Measurements from ENCODE around the gene TMEM209.
"Not testable (repeated sequence)": the region's sequence is repeated elsewhere in the genome, so short reads cannot be mapped to it uniquely, and the experiment has no call there.

The TMEM209 gene

GRCh38 chr7:130187360-130187759 is 17.8 kb downstream of the TMEM209 start:
- no peak for TF ChIP-seq CTCF (IDR thresholded peaks at IDR 0.05; ENCODE audit: extremely low read depth, insufficient read depth, missing control alignments)
- in situ Hi-C loops (cut with MboI; ENCODE audit: low pct_unique_long_range_greater_than_20kb, low sequenced_read_pairs, unreplicated experiment): no loop called here
- no peak for DNase-seq (ENCODE audit: low spot score)

- in situ Hi-C loops (cut with MboI; ENCODE audit: low pct_unique_long_range_greater_than_20kb, low sequenced_read_pairs, unreplicated experiment): not testable (repeated sequence)
These were observed 20.9 kb downstream of the TMEM209 start for GRCh38 chr7:130184349-130184748.

GRCh38 chr7:130182990-130183389 is 22.2 kb downstream of the TMEM209 start:
- in situ Hi-C loops (cut with MboI; ENCODE audit: low pct_unique_long_range_greater_than_20kb, low sequenced_read_pairs, unreplicated experiment): no loop called here
- peak; percentile 47 for DNase-seq (ENCODE audit: low spot score)
- TF ChIP-seq CTCF (IDR thresholded peaks at IDR 0.05; ENCODE audit: extremely low read depth, insufficient read depth, missing control alignments): no peak

More at GRCh38 chr7:130184349-130184748, 20.9 kb downstream of the TMEM209 start:
- not testable (repeated sequence) for DNase-seq (ENCODE audit: low spot score)

- in situ Hi-C loops (cut with MboI; ENCODE audit: low pct_unique_long_range_greater_than_20kb, low sequenced_read_pairs, unreplicated experiment): no loop called here
- no peak for TF ChIP-seq CTCF (IDR thresholded peaks at IDR 0.05; ENCODE audit: extremely low read depth, insufficient read depth, missing control alignments)
- no peak for DNase-seq (ENCODE audit: low spot score)
These were observed 24.0 kb downstream of the TMEM209 start for GRCh38 chr7:130181263-130181605.

- no peak for DNase-seq (ENCODE audit: low spot score)
- TF ChIP-seq CTCF (IDR thresholded peaks at IDR 0.05; ENCODE audit: extremely low read depth, insufficient read depth, missing control alignments): no peak
- in situ Hi-C loops (cut with MboI; ENCODE audit: low pct_unique_long_range_greater_than_20kb, low sequenced_read_pairs, unreplicated experiment): no loop called here
These were observed 24.5 kb downstream of the TMEM209 start for GRCh38 chr7:130180571-130181262.

GRCh38 chr7:130179631-130180030 is 25.6 kb downstream of the TMEM209 start:
- in situ Hi-C loops (cut with MboI; ENCODE audit: low pct_unique_long_range_greater_than_20kb, low sequenced_read_pairs, unreplicated experiment): no loop called here
- no peak for DNase-seq (ENCODE audit: low spot score)
- TF ChIP-seq CTCF (IDR thresholded peaks at IDR 0.05; ENCODE audit: extremely low read depth, insufficient read depth, missing control alignments): no peak

GRCh38 chr7:130178251-130178650 is 27.0 kb downstream of the TMEM209 start:
- DNase-seq (ENCODE audit: low spot score): no peak
- TF ChIP-seq CTCF (IDR thresholded peaks at IDR 0.05; ENCODE audit: extremely low read depth, insufficient read depth, missing control alignments): no peak
- in situ Hi-C loops (cut with MboI; ENCODE audit: low pct_unique_long_range_greater_than_20kb, low sequenced_read_pairs, unreplicated experiment): no loop called here

Data from GM13977 (cell line).